SK-N-SH (cell line): ENCODE results near the gene ZDHHC11. TPM values are rescaled to one million over a fixed set of nuclear protein-coding genes. Genes with fewer than 3 reads are reported as not detected.
"Not testable (repeated sequence)": the region's sequence is repeated elsewhere in the genome, so short reads cannot be mapped to it uniquely, and the experiment has no call there.

Experiments
- CTCF ChIA-PET: fragments of 300-600, 350-600 bp; formaldehyde crosslinking; extraction: SDS; loops from one replicate; lab custom pipeline; 2021; lab: Yijun Ruan, JAX
- POLR2A ChIA-PET: fragments of 350-600 bp; sonication (Branson Sonifier 250); formaldehyde crosslinking; extraction: SDS; loops from one replicate; lab custom pipeline; 2020; ENCODE audit warnings: antibody characterized with exemption, inconsistent platforms; lab: Yijun Ruan, JAX
- DNase-seq: peaks from one replicate; pipeline ENCODE4 v3.0.0; 2012
- H2AFZ ChIP-seq: fragments of 200-600 bp; sonication (generic); 2 replicates; pipeline ENCODE4 v1.8.1; 2016; ENCODE audit warnings: antibody characterized with exemption, mild to moderate bottlenecking, low read depth
- H3F3A ChIP-seq: fragments of 200-600 bp; sonication (generic); replicated peaks from 2 replicates; pipeline ENCODE3; 2016; ENCODE audit warnings: antibody characterized with exemption, mild to moderate bottlenecking; ENCODE audit not compliant: insufficient read depth
- H3K27ac ChIP-seq, 2 experiments: fragments of 200-500 bp in 1 of 2; fragments of 200-600 bp in 1 of 2; sonication (Bioruptor generic) in 1 of 2; sonication (generic), shearing (Covaris generic) in 1 of 2; 2 replicates each; pipeline versions ENCODE4 v1.5.1 to v1.6.1; 2014 to 2016; ENCODE audit warnings: low read depth in 2 of 2, inconsistent platforms in 1 of 2, low read length in 1 of 2, mild to moderate bottlenecking in 1 of 2, mixed read lengths in 1 of 2
- H3K27me3 ChIP-seq: fragments of 200-600 bp; sonication (generic), shearing (Covaris generic); 2 replicates; pipeline ENCODE4 v1.6.1; 2016; ENCODE audit warnings: mixed run types; ENCODE audit not compliant: insufficient read depth
- H3K36me3 ChIP-seq, 2 experiments: fragments of 200-500 bp in 1 of 2; fragments of 200-600 bp in 1 of 2; sonication (Bioruptor generic) in 1 of 2; sonication (generic) in 1 of 2; replicated peaks in 1 of 2; 2 replicates each; pipeline versions ENCODE3 to v1.5.1; 2014 to 2016; ENCODE audit warnings: low read length in 1 of 2, mild to moderate bottlenecking in 1 of 2; ENCODE audit not compliant: insufficient read depth in 2 of 2, control insufficient read depth in 1 of 2
- H3K4me1 ChIP-seq, 2 experiments: fragments of 200-500 bp in 1 of 2; fragments of 200-600 bp in 1 of 2; sonication (Bioruptor generic) in 1 of 2; sonication (generic), shearing (Covaris generic) in 1 of 2; 2 replicates each; pipeline versions ENCODE4 v1.5.1 to v1.6.1; 2014 to 2016; ENCODE audit warnings: low read depth in 1 of 2, low read length in 1 of 2, mixed run types in 1 of 2; ENCODE audit not compliant: insufficient read depth in 2 of 2, control insufficient read depth in 1 of 2
- H3K4me2 ChIP-seq: fragments of 200-600 bp; sonication (generic), shearing (Covaris generic); 2 replicates; pipeline ENCODE4 v1.6.1; 2017; ENCODE audit warnings: mixed run types
- H3K4me3 ChIP-seq, 2 experiments: fragments of 200-500 bp in 1 of 2; fragments of 200-600 bp in 1 of 2; sonication (Bioruptor generic) in 1 of 2; sonication (generic), shearing (Covaris generic) in 1 of 2; 2 replicates each; pipeline versions ENCODE4 v1.5.1 to v1.8.1; 2014 to 2016; ENCODE audit warnings: low read depth in 2 of 2, inconsistent platforms in 1 of 2, low read length in 1 of 2, mild to moderate bottlenecking in 1 of 2, mixed read lengths in 1 of 2, moderate library complexity in 1 of 2
- H3K79me2 ChIP-seq: fragments of 200-600 bp; sonication (generic); 2 replicates; pipeline ENCODE4 v1.8.1; 2017; ENCODE audit warnings: mild to moderate bottlenecking; ENCODE audit not compliant: insufficient read depth
- H3K9ac ChIP-seq: fragments of 200-600 bp; sonication (generic); 2 replicates; pipeline ENCODE4 v1.6.1; 2017; ENCODE audit warnings: mixed run types
- H3K9me2 ChIP-seq: fragments of 200-600 bp; sonication (generic); 2 replicates; pipeline ENCODE4 v1.6.1; 2017; ENCODE audit warnings: mixed run types
- H3K9me3 ChIP-seq: fragments of 200-600 bp; sonication (generic); 2 replicates; pipeline ENCODE4 v1.6.1; 2017; ENCODE audit warnings: mixed run types, mild to moderate bottlenecking, moderate library complexity
- H4K20me1 ChIP-seq: fragments of 200-600 bp; sonication (generic); 2 replicates; pipeline ENCODE4 v1.6.1; 2017; ENCODE audit warnings: mild to moderate bottlenecking, mixed run types; ENCODE audit not compliant: insufficient read depth
- ELF1 ChIP-seq: IDR thresholded peaks from 2 replicates; pipeline ENCODE4 v1.4.0; 2012
- EZH2phosphoT487 ChIP-seq: fragments of 200-600 bp; sonication (generic); IDR thresholded peaks from 2 replicates; pipeline ENCODE4 v1.6.1; 2017; ENCODE audit warnings: low read depth, mixed run types, mild to moderate bottlenecking, antibody characterized with exemption, moderate library complexity, borderline replicate concordance
- FOXM1 ChIP-seq: IDR thresholded peaks from 2 replicates; pipeline ENCODE4 v1.4.0; 2012; ENCODE audit warnings: low read depth, mild to moderate bottlenecking
- JUND ChIP-seq: IDR thresholded peaks from 2 replicates; pipeline ENCODE4 v1.4.0; 2012
- MXI1 ChIP-seq: IDR thresholded peaks from 2 replicates; pipeline ENCODE4 v1.6.1; 2012; ENCODE audit warnings: mild to moderate bottlenecking, low read depth, low read length, improper control_type of control experiment
- NRF1 ChIP-seq: IDR thresholded peaks from 2 replicates; pipeline ENCODE4 v1.6.1; 2012; ENCODE audit warnings: low read depth, mild to moderate bottlenecking, low read length
- RAD21 ChIP-seq: IDR thresholded peaks from 2 replicates; pipeline ENCODE4 v1.6.1; 2012; ENCODE audit warnings: mild to moderate bottlenecking, low read length
- SIN3A ChIP-seq: IDR thresholded peaks from 2 replicates; pipeline ENCODE4 v1.6.1; 2012; ENCODE audit warnings: low read depth, mild to moderate bottlenecking, low read length, moderate library complexity, borderline replicate concordance
- SMC3 ChIP-seq: IDR thresholded peaks from 2 replicates; pipeline ENCODE4 v1.6.1; 2012; ENCODE audit warnings: low read depth, low read length, improper control_type of control experiment
- TCF12 ChIP-seq: IDR thresholded peaks from 2 replicates; pipeline ENCODE4 v1.4.0; 2012
- WGBS: methylation state at CpG from one replicate; pipeline ENCODE4 v1.1.6; 2017; ENCODE audit warnings: low lambda C conversion rate; 5-methylcytosine and 5-hydroxymethylcytosine counted together
- polyA plus RNA-seq, 3 experiments: library from polyadenylated mRNA; depleted of rRNA; stranded (reverse); fragments of >200 nt; gene quantifications; 2 replicates each; pipeline ENCODE4 v1.2.3, GENCODE V29; 2012
- TF ChIP-seq, protein P1 (sequence below): fragments of 150-350 bp; IDR thresholded peaks from 2 replicates; pipeline ENCODE4 v1.6.1; 2016; ENCODE audit warnings: mild to moderate bottlenecking, low read depth, low read length
- TF ChIP-seq, protein P2 (sequence below): IDR thresholded peaks from 2 replicates; pipeline ENCODE4 v1.4.0; 2012; ENCODE audit warnings: low read depth, borderline replicate concordance

Gene ZDHHC11
- polyA plus RNA-seq, 1 of the 3 experiments (the other 2 are of a cell fraction), result 0.76 TPM

DNA sequence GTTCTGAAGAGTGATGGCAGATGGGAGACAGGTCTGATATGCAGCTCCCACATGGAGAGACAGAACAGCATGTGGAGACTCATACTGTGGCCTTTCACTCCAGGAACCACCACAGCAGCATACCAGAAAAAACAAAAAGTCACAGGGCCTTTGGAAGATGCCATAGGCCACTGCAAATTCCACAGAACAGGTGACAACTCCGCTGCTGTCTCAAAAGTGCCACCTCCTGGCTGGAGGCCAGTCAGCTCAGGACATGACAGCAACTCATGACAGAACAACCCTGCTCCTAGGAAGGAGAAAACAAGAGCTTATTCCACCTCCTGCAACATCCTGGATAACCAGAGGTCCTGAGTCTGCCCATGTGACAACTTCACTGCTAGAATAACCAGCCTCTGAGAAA is 25.2 kb downstream of the ZDHHC11 start:
- H3K36me3 ChIP-seq, H3K27ac ChIP-seq, H3K9me3 ChIP-seq, H4K20me1 ChIP-seq, CTCF ChIA-PET, H3K9me2 ChIP-seq, POLR2A ChIA-PET, H3K27me3 ChIP-seq, H3K4me3 ChIP-seq, H3F3A ChIP-seq, H3K9ac ChIP-seq, H2AFZ ChIP-seq, H3K4me1 ChIP-seq, H3K4me2 ChIP-seq, DNase-seq, H3K79me2 ChIP-seq: not testable (repeated sequence)
- WGBS, result 13% methylated on average over 1 of the region's 1 CpG

DNA sequence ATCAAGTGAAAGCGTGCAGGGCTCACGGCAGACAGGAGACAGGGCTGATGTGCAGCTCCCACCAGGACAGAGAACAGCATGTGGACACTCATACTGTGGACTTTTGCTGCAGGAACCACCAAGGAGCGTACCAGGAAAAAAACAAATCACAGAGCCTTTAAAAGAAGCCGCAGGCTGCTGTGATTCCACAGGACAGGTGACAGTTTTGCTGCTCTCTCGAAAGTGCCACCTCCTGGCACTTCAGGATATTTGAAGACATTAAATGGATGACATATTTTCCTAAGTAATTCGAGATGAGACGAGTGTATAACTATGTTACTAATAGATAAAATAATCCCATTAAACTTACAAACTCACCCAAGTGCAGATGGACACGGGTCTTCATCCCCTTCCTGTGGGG is 29.3 kb downstream of the ZDHHC11 start:
- no peaks in the 10 kb centered on the region for H3K9me2 ChIP-seq
- DNase-seq, result no peak
- no peak for TF ChIP-seq RAD21
- no peak for TF ChIP-seq SMC3
- TF ChIP-seq TCF12, result no peak
- no peak for TF ChIP-seq NRF1
- TF ChIP-seq JUND, result no peak
- TF ChIP-seq, protein P1, sequence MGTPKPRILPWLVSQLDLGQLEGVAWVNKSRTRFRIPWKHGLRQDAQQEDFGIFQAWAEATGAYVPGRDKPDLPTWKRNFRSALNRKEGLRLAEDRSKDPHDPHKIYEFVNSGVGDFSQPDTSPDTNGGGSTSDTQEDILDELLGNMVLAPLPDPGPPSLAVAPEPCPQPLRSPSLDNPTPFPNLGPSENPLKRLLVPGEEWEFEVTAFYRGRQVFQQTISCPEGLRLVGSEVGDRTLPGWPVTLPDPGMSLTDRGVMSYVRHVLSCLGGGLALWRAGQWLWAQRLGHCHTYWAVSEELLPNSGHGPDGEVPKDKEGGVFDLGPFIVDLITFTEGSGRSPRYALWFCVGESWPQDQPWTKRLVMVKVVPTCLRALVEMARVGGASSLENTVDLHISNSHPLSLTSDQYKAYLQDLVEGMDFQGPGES, result no peak
- no peak for TF ChIP-seq SIN3A
- TF ChIP-seq FOXM1, result no peak
- no peak for TF ChIP-seq MXI1
- no peak for TF ChIP-seq ELF1
- no peak for TF ChIP-seq EZH2phosphoT487
- TF ChIP-seq, all 33 proteins: peak for 0
- Histone ChIP-seq H3K27me3 (no peaks in the 10 kb centered on the region), H3K4me3 (no peak overlapping the region), H4K20me1 (no peaks in the 10 kb centered on the region), H3K4me2 (no peak overlapping the region), H3K9ac (no peak overlapping the region), H3K36me3 (no peaks in the 10 kb centered on the region), H3K27ac (no peak overlapping the region), H3F3A (no peaks in the 10 kb centered on the region), H2AFZ (no peak overlapping the region), H3K9me3 (no peaks in the 10 kb centered on the region), H3K4me1 (peaks cover 0 to 6% of the 10 kb centered on the region in 2 experiments; a peak in 1 of 4 replicates), H3K79me2 (no peaks in the 10 kb centered on the region)
- WGBS, result 34% methylated on average over 7 of the region's 8 CpGs
- POLR2A ChIA-PET, result no interaction called here
- CTCF ChIA-PET, result no interaction called here

DNA sequence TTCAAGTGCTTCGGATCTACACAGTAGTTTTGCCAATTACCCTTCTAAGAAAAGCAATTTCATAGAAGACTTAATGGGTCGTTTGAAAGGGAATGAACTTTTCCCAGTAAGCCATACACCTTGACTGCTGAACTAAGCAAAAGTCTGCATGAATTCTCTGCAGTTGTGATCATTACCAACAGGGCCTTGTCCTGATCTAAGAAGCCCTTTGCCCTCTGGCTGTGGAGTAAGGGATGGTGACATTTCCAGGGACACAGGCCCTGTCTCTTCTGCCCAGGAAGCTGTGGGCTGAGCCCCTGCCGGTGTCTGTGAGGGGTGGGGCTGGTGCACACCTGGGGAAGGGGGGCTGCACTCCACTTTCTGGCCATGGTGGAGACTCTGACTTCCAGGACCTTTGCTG is 30.5 kb downstream of the ZDHHC11 start:
- Histone ChIP-seq H3F3A (no peaks in the 10 kb centered on the region), H3K79me2 (no peaks in the 10 kb centered on the region), H3K27ac (no peak overlapping the region), H2AFZ (no peak overlapping the region), H3K9ac (no peak overlapping the region)
- POLR2A ChIA-PET, result no interaction called here
- 34% methylated on average over 3 of the region's 3 CpGs for WGBS
- no peak for DNase-seq
- TF ChIP-seq, protein P2, sequence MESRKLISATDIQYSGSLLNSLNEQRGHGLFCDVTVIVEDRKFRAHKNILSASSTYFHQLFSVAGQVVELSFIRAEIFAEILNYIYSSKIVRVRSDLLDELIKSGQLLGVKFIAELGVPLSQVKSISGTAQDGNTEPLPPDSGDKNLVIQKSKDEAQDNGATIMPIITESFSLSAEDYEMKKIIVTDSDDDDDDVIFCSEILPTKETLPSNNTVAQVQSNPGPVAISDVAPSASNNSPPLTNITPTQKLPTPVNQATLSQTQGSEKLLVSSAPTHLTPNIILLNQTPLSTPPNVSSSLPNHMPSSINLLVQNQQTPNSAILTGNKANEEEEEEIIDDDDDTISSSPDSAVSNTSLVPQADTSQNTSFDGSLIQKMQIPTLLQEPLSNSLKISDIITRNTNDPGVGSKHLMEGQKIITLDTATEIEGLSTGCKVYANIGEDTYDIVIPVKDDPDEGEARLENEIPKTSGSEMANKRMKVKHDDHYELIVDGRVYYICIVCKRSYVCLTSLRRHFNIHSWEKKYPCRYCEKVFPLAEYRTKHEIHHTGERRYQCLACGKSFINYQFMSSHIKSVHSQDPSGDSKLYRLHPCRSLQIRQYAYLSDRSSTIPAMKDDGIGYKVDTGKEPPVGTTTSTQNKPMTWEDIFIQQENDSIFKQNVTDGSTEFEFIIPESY, result no peak
- TF ChIP-seq, all 33 proteins: peak for 0
- Histone ChIP-seq H3K9me3 (no peaks in the 10 kb centered on the region), H4K20me1 (no peaks in the 10 kb centered on the region), H3K4me1 (peaks cover 0 to 6% of the 10 kb centered on the region in 2 experiments; a peak in 1 of 4 replicates), H3K4me3 (no peak overlapping the region), H3K36me3 (no peaks in the 10 kb centered on the region), H3K4me2 (no peak overlapping the region), H3K27me3 (no peaks in the 10 kb centered on the region), H3K9me2 (no peaks in the 10 kb centered on the region)
- CTCF ChIA-PET, result no interaction called here
